AG09319 (cell line): ENCODE measurements around the gene DNAJB14.
A peak's percentile ranks its signal among the peaks of the same experiment; 100 is the strongest.

Experiments
- DNase-seq: peaks from one replicate; pipeline ENCODE4 v3.0.0-alpha.2; 2010; ENCODE audit warnings: low read depth; ENCODE audit errors: extremely low read depth
- CTCF ChIP-seq: IDR thresholded peaks from 2 replicates; pipeline ENCODE4 v1.5.1; 2011; ENCODE audit warnings: low read depth, mild to moderate bottlenecking, inconsistent platforms, low read length, moderate library complexity

The DNAJB14 gene

GRCh38 chr4:99915449-99915848 is 31.0 kb downstream of the DNAJB14 start:
- no peak for TF ChIP-seq CTCF
- no peak for DNase-seq

DNA sequence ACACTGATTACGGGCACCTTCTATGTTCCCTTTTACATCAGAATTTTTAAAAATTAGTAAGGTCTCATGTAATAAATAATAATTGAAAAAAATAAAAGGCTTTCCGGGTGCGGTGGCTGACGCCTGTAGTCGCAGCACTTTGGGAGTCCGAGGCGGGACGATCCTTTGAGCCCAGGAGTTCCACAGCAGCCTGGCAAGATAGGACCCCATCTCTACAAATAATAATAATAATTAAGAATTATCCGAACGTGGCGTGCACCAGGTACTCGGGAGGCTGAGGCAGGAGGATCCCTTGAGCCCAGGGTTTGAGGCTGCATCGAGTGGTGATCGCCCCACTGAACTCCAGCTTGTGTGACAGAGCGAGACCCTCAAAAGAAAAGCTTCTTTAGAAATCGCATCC is 51.4 kb downstream of the DNAJB14 start:
- no peak for TF ChIP-seq CTCF
- no peak for DNase-seq

DNA sequence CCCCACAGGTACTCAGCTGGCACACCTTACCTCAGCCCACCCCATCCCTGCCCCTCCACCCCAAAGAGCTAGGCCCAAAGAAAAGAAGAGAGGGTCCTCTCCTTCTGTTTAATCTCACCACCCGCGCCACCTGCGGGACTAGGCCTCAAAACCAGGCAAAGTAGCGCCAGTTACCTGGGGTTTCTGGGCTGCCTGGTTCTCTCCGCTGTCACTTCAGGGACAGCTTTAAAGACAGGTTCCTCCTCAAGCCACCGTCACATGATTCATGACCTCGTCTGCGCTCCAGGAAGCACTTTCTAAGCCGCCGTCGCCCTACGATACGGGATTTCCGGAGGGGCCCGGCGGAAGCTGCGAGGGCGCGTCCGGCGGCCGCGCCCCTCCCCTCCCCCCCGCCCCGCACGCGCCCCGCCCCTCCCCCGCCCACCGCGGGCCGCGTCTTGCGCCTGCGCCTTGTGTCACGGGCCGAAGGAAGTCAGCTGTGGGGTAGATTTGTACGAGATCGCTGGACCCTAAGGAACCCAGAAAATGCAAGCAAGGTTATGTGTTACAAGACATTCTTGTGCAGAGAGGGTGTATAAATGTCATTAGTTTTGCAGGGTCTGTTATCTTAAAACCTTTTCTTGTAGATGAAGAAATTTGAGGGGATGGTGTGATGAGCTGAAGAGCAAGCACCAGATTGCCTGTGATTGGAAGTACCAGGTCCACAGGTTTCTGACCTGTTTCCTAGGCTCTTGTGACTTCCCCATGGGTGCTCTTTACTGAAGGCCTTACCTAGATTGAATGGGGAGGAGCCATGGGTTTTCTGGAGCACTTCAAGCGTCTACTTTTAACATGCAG is 52.0 kb downstream of the DNAJB14 start, which contains the start of gene LAMTOR3:
Gene LAMTOR3 (minus strand): TSS at position 267 of the 837 bp plus-strand sequence. CDS start 464 bp downstream, outside the sequence.
- peak; percentile 69 for DNase-seq
- TF ChIP-seq CTCF, result no peak

- no peak for DNase-seq
- no peak for TF ChIP-seq CTCF
These were observed 52.6 kb downstream of the DNAJB14 start for GRCh38 chr4:99893839-99894160.

- no peak for DNase-seq
- TF ChIP-seq CTCF, result no peak
These were observed 53.4 kb downstream of the DNAJB14 start for GRCh38 chr4:99893029-99893428.

DNA sequence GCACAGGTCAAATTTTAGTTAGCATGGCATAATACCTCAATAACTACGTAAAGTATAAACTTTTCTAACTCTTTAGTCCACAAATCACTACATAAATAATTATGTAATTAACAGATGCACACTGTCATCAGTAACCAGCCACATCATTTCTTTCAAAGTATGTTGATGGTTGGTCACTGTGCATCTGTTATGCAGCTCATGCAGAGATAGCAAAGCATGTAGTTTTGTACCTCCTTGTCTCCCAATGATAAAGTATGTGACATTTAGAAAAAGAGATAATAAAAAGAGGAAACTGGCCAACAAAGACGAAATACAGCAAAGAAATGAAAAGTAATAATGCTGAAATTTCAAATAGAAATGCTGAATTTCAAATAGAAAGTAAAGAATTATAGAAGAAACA is 55.1 kb downstream of the DNAJB14 start:
- no peak for DNase-seq
- TF ChIP-seq CTCF, result no peak

DNA sequence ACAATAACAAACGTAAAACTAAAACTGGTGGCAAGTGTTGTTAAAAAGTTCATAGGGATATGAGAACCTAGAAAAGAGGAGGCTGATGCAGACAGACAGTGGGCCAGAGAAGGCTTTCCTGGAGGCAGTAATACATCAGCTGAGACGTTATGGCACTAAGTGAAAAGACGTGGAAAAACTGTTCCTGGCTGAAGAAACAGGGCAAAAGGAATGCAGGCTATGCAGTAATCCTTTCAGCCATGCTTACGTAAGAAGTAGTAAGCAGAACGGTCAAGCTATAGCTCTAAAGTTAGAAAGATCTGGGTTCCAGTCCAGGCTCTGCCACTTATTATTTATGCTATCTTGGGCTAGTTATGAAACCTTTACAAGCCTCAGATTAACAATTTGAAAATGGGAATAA is 58.6 kb downstream of the DNAJB14 start:
- DNase-seq, result no peak
- TF ChIP-seq CTCF, result no peak
